Measurements from ENCODE around the gene CPLX4.

Gene CPLX4

DNA sequence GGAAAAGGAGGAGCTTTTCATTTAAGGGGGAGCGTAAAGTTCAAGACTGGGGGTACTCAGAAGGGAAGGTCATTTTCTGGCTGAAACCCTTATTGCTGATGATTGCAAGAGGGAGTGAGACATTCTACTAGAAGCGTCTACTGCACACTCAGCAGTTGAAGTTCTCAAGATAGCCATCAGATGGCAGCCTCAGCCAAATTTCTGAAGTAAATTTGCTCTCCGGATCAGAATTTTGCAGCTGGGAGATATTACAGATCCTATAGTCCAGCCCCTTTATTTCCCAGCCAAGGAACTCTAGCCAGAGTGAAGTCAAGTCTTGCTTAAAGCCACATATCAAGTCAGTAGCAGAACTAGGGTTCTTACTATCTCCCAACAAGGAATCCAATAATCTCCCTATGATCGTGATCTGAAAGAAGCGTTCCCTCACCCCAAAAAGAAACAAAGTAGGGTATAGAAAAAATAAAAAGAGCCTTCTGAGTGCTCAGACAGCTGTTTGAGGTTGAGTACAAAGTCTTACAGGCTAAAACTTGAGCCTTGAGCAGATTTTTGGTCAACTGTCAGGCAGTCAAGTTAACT is 69.2 kb downstream of the CPLX4 start:
- FAIRE-seq (no peak), DNase-seq (ENCODE audit: insufficient read length) (no peak)
- TF ChIP-seq TAF1 (IDR thresholded peaks at IDR 0.05; ENCODE audit: borderline replicate concordance, low read depth, low read length), result no peak
- TF ChIP-seq POLR2AphosphoS5 (IDR thresholded peaks at IDR 0.05; ENCODE audit: low read depth, low read length), result no peak
- TF ChIP-seq POLR2A (IDR thresholded peaks at IDR 0.05; ENCODE audit: low read depth, low read length), result no peak

- TF ChIP-seq POLR2AphosphoS5 (IDR thresholded peaks at IDR 0.05; ENCODE audit: low read depth, low read length), result no peak
- no peak for TF ChIP-seq POLR2A (IDR thresholded peaks at IDR 0.05; ENCODE audit: low read depth, low read length)
- TF ChIP-seq TAF1 (IDR thresholded peaks at IDR 0.05; ENCODE audit: borderline replicate concordance, low read depth, low read length), result no peak
- no peak for FAIRE-seq
- DNase-seq (ENCODE audit: insufficient read length), result no peak
Measured at GRCh38 chr18:59246796-59247195, 71.7 kb downstream of the CPLX4 start.

Measured in GM12892 (cell line).